Epidermal melanocyte (primary cell): ENCODE measurements around the gene CHGA.

ENCODE experiments used
- DNase-seq: peaks from one replicate; pipeline ENCODE4 v3.0.0; 2011; ENCODE audit warnings: low spot score; ENCODE audit not compliant: insufficient read length

Gene CHGA

DNA sequence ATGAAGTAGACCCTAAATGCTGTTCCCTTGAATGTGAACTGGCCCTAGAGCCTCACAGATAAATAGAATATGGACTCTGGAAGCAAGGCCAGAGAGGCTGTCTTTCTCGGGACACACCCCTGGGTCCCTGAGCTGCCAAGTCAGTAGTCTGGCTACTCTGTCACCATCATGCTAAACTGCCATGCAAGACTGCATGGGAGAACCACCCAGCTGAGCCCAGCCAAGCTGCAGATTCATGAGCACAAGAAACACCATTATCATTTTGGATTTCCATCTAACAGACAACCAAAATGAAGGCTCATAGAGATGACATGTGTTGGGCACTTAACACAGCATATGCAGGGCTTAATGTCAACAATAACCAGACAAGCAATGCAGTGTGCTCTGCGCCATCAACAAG, 53.3 kb downstream of the CHGA start:
- no peak for DNase-seq

DNA sequence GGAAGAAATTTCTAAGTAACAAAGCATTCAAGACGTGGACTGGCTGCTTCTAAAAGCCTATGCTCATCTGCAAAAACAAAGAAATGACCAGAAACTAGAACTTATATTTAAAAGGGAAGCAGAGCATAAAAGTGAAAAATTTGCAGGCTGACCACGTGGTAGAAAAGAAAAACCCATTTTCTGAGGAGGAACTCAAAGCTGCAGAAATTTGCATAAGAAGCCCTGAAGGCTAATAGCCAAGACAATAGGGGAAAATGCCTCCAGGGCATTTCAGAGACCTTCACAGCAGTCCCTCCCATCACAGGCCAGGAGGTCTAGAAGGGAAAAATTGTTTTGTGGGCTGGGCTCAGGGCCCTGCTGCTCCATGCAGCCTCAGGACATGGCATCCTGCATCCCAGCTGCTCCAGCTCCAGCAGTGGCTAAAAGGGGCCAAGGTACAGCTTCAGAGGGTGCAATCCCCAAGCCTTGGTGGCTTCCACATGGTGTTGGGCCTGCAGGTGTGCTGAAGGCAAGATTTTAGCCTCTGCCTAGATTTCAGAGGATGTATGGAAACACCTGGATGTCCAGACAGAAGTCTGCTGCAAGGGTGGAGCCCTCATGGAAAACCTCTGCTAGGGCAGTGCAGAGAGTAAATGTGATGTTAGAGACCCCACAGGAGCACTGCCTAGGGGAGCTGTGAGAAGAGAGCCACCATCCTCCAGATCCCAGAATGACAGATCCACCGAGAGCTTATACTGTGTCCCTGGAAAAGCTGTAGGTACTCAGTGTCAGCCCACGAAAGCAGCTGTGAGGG, 55.5 kb downstream of the CHGA start:
- DNase-seq = no peak

DNA sequence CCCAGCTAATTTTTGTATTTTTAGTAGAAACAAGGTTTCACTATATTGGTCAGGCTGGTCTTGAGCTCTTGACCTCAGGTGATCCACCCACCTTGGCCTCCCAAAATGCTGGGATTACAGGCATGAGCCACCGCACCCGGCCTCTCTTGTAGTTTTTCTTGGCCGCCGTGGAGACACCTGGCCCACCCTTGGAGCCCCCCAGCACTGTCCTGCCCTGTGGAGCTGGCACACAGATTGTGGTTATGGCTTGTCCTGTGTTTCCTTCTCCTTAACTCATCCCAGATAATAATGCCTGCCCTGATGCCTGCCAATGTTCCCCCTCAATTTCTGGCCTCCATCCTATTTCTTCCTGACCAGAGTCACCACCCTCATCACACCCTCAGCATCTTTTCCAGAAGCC, 57.9 kb downstream of the CHGA start:
- no peak for DNase-seq

DNA sequence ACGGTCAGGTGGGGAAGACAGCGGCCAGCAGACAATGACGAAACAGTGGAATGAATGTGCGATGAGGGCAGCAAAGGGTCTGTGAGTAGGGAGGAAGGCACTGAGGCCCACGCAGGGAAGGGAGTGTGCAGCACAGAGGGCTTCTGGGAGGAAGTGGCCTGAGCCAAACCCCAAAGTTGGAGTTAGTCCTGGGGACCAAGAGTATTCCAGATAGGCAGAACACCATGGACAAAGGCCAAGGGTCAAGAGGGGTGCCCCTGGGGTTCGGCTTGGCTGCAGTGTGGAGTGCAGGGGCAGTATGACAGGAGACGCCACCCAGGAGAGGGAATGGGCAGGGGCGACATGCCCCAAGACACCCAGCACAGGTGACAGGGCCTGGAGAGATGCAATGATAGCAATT, 58.8 kb downstream of the CHGA start:
- no peak for DNase-seq

DNA sequence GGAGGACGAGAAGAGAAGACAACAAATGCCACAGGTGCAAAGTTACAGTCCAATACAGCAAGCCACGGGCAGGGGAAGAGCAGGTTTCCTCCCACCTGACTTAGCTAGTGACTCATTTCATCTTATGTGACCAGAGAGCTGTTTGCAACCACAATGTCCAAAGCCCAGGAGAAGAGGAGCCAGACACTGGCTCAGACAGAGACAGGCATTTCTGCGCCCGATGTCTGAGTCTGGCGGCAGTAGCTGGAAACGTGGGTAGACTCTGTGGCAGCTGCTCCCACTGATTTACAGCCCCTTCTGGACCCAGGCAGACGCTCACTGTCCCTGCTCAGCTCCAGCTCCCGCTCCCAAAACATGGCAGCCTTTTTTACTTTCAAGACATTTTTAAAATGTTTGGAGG, 60.0 kb downstream of the CHGA start:
- no peak for DNase-seq

DNA sequence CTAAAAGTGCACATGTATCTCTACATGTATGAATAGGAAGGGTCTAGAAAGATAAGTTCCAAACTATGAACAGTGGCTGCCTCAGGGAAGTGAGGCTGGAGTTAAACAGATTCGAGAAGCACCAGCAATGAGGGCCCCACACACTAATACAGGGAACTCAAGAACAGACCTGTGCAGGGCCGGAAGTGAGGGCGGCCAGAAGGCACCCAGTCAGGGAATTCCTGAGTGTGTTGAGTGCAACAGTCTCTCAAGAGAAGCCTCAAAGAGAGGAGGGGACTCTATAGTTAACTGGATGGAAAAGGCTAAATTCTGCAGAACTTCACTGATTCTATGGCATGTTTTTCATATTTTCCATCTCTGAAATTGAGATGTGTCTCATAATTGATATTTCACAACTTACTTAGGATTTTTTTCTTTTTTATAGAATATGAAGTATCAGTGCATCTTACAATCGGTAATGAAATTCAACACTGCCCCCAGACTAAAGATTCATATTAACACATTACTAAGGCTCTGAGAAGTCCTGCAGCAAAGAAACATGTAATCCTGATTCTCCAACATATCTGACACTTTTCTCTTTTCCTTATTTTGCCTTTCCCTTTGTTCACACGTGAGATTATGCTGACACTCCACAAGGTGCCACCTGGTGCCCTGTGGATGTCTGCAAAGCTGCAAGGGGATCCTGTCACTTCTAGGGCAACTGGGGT, 61.3 kb downstream of the CHGA start:
- DNase-seq = no peak
